ENCODE measurements around the gene GREM2.
A peak's percentile ranks its signal among the peaks of the same experiment; 100 is the strongest.

DNA sequence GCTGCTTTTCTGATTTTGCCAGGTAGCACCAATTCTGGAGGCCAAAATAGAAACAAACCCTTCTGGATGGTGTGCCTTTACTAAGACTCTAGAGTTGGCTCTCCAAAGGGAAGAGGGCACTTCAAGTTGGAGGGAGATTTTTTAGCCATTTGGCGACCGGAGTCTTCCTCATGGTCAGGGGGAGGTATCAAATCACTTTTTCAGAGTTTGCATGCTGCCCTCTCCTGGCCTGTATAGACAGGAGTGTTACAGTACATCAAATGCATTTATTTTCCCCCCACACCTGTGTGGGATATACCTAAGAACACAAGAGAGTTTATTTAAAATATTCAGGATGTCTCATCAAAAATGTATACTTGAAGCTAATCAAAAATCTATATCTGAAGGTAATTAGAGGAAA, 3.2 kb downstream of the GREM2 start:
- TF ChIP-seq, protein P1, sequence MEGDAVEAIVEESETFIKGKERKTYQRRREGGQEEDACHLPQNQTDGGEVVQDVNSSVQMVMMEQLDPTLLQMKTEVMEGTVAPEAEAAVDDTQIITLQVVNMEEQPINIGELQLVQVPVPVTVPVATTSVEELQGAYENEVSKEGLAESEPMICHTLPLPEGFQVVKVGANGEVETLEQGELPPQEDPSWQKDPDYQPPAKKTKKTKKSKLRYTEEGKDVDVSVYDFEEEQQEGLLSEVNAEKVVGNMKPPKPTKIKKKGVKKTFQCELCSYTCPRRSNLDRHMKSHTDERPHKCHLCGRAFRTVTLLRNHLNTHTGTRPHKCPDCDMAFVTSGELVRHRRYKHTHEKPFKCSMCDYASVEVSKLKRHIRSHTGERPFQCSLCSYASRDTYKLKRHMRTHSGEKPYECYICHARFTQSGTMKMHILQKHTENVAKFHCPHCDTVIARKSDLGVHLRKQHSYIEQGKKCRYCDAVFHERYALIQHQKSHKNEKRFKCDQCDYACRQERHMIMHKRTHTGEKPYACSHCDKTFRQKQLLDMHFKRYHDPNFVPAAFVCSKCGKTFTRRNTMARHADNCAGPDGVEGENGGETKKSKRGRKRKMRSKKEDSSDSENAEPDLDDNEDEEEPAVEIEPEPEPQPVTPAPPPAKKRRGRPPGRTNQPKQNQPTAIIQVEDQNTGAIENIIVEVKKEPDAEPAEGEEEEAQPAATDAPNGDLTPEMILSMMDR (IDR thresholded peaks at IDR 0.05) = peak in 2 of 7 experiments; percentile 12 to 13
- TF ChIP-seq POLR2A (IDR thresholded peaks at IDR 0.05) = no peak
